GM21737 (cell line): Measurements from ENCODE around the gene TBX1.

Source experiments
- ATAC-seq: cut with Tn5 transposase; IDR thresholded peaks from one replicate; pipeline ENCODE4 v1.9.1; 2021; ENCODE audit warnings: mild to moderate bottlenecking, moderate library complexity; ENCODE audit not compliant: unreplicated experiment

TBX1 gene

DNA sequence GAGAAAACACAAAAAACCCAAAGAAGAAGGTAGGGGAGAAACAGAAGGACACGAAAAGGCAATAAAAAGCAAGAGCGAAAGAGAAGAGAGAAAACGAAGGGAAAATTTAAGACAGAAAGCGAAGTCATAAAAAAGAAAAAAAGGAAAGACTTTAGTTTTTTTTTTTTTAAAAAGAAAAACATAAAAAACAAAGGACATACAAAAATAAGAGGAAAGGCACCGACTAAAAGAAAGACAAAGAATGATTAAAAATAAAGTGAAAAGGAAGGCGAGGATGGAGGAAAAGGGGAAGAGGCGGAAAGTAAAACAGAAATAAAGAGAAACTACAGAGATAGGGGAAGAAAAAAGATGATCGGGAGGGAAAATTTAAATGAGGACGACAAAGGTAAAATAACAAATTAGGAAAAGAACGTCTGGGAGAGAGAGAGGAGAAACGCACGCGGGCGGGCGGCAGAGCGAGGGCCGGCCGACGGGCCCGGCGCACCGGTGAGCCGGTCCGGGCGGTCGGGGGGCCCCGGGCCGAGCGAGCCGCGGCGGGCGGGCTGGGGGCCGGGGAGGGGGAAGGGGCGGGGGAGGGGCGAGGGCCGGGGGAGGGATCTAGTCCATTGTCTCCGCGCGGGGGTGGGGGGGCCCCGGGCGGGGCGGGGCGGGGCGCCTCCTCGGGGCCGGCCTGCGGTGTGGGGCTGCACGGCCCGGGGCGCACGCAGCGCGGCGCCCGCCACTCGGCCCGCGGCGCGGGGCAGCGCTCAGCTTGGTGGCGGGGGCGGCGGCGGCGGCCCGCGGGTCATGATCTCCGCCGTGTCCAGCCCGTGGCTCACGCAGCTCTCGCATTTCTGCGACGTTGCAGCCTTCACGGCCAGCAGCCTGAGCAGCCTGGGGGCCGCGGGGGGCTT, at the start of gene TBX1:
Gene TBX1 (plus strand): TSS at position 721 of the 893 bp plus-strand sequence. CDS start 66 bp downstream, at position 787.
- ATAC-seq, result no peak

GRCh38 chr22:19713245-19713644, 47.3 kb upstream of the TBX1 start:
- no peak for ATAC-seq

DNA sequence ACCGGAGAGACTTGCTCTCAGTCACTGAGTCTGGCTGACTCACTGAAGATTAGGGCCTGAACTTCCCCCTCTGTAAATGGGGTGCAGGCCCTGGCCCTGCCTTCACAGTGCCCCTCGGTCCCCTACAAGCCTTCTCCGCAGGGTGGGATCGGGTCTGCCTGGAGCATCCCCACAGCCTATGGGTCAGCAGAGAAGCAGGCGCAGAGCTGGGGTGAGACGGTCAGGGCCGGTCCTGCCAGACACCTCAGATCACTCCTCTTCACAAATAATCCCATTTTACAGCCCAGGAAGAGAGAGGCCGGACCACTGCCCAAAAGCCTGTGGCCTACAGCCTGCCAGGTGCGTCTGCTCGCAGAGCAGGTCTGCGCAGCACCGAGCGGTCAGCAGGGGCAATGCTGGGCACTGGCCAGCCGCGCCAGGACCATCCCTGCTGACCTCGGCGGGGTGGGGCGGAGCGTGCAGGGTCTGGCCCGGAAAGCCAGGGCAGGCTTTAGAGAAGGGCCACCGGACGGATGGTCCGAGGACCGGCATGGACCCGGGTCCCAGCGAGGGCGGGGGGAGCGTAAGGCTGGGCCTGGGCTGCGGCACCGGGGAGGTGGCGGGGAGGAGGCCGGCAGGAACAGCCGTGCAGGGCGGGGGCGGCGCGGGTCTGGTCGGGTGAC, 46.8 kb upstream of the TBX1 start:
- ATAC-seq, result no peak

DNA sequence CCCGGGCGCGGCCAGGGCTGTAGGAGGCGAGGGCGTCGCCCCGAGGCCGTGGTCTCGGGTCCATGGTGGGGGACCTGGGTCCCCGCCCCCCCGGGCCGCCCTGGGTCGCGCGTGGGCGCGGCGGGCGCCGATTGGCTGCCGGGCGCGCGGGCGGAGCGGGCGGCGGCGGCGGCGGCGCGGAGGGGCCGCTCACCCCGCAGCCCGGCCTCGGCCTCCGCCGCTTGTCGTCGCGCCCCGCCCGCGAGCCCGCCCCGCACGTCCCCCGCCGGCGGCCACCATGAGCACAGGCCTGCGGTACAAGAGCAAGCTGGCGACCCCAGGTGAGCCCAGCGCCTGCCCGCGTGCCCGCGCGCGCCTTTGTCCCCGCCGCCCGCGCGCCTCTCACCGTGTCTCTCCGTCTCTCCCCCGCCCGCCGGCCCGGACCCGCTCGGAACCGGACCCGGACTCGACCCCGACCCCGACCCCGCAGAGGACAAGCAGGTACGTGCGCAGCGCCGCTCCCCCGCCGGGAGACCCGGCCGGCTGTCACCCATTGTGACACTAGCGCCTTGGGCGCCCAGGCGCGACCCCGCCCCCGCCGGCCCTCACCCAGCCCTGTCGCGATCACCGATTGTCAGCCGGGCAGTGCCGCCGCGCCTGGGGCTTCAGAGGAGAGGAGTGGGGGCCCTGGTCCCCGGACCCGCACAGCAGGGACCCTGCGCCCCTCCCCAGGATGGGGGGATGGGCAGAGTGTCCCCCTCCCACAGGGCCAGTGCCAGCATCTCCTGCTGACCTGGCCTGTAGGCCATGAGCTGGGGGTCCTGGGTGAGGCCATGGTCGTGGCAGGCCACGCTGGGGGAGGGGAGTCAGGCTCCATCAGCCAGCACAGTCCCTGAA, 46.0 kb upstream of the TBX1 start, which contains the start of gene SEPTIN5:
Gene SEPTIN5 (plus strand): TSS at position 192 of the 876 bp plus-strand sequence. CDS start 86 bp downstream, at position 278.
- ATAC-seq, result no peak

- no peak for ATAC-seq
Measured at GRCh38 chr22:19715188-19715930, 45.2 kb upstream of the TBX1 start.

DNA sequence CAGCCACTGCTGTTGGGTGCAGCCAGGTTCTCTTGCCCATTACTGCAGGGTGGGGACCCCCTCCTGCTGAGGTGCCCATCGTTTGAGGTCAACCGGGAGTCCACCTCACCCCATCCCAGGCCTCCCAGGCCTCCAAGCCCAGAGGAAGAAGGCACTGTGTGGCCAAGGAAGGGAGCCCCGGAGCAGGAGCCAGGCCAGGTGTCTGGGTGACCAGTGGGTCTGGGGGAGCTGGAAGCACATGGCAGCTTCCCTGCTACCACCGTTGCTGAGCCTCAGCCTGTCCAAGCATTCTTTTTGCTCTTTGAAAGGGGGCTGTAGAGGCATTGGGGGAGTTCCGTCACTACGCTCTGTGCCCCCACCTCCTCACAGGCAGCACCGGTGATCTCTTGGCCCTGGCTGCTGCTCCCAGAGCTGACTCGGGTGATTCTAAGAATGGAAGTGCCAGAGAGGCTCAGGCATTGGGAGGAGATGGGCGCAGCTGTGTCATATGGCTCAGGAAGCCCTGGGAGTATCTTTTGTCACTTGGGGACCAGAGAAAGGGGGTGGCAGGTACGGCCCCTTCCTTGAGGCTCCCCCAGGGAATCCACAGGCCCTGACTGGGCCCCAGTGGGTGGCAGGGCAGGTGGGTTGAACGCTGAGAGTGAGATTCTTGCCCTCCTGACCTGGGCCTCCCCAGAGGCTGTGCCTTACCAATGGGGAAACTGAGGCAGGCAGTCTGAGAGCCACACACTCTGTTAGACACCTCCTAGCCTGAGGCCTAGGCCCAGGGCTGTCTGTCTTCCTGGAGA, 44.3 kb upstream of the TBX1 start:
- no peak for ATAC-seq

GRCh38 chr22:19716829-19717105, 43.8 kb upstream of the TBX1 start:
- ATAC-seq, result no peak

DNA sequence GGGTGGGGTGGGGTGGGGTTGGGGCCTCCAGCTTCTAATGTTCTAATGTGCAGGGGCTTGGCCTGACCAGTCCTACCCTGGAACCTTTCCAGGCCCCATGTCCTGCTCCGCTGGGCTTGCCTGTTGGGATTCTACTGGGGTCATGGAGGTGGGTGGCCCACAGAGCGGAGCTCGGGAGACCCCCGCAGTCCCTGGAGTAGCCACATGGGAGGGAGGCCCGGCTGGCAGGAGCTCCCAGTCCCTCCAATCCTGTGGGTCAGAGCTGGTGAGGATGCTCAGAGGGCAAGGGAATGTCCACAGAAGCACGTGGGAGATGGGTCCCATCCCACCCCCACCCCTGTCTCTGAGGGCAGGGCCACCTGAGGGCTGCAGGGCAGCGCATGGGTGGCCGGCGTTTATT, 43.4 kb upstream of the TBX1 start:
- ATAC-seq, result no peak

DNA sequence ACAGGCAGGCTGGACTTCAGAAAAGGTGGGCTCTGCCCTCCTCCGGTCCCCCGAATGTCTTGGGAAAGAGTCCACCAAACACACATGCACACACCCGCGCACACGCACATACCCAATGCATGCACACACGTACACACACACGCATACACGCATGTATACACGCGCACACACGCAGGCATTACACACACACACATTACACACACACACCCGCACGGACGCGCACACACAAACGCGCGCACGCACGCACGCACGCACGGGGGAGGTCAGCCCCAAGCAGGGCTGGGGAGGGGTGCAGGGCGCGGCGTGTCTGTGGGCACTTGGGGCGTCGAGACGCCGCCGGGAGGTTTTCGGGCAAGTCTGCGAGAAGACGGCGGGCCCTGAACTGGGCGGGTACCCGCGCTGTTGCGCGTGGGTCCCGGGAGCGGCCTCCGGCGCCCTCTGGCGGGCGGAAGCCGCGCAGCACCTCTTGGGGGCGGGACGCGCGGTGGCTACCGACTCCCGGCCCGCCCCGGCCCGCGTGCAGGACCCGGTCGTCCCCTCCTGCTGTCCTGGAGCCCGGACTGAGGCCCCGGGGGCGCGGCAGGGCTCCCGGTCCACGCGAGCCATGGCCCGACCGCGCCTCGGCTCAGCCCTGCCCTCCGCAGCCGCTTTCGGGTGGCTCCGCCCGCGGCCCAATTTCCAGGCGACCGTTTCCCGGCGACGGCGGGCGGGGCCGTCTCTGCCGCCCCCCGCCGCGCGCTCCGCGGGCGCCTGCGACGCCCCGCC, 42.7 kb upstream of the TBX1 start:
- peak; percentile 46 for ATAC-seq

GRCh38 chr22:19718456-19719049, 42.0 kb upstream of the TBX1 start:
- ATAC-seq, result no peak

- ATAC-seq, result no peak
Measured at GRCh38 chr22:19719050-19719482, 41.5 kb upstream of the TBX1 start.

GRCh38 chr22:19719488-19720021, 41.0 kb upstream of the TBX1 start:
- ATAC-seq, result no peak

GRCh38 chr22:19720150-19720827, 40.3 kb upstream of the TBX1 start:
- no peak for ATAC-seq

- no peak for ATAC-seq
Measured at GRCh38 chr22:19720999-19721329, 39.6 kb upstream of the TBX1 start.

DNA sequence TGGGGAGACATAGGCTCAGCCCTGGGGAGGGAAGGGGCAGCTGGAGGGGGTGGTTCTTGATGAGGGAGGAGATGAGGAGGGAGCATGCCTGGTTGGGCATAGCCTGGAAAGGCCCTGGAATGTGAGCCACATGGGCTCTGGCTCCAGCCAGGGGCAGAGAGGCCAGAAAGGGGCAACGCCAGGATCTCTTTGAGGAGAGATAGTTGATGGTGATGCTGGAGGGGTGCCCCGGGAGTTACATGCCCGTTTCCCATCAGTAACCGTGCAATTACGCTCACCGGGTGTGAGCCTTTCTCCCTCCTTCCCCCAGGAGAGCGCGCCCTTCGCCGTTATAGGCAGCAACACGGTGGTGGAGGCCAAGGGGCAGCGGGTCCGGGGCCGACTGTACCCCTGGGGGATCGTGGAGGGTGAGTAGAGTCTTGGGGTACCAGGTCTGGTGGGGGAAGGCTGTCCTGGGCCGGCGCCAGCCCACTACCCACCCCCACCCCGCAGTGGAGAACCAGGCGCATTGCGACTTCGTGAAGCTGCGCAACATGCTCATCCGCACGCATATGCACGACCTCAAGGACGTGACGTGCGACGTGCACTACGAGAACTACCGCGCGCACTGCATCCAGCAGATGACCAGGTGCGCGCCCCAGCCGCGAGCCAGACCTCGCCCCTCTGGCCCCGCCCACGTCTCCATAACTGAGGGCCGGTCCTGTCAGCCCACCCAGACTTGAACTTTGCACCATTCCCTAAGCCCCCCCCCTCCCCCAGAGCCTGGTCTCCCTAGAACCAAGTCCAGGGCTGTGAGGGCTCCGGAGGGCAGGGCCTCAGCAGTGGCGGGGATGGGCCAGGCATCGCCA, 39.0 kb upstream of the TBX1 start:
- no peak for ATAC-seq

DNA sequence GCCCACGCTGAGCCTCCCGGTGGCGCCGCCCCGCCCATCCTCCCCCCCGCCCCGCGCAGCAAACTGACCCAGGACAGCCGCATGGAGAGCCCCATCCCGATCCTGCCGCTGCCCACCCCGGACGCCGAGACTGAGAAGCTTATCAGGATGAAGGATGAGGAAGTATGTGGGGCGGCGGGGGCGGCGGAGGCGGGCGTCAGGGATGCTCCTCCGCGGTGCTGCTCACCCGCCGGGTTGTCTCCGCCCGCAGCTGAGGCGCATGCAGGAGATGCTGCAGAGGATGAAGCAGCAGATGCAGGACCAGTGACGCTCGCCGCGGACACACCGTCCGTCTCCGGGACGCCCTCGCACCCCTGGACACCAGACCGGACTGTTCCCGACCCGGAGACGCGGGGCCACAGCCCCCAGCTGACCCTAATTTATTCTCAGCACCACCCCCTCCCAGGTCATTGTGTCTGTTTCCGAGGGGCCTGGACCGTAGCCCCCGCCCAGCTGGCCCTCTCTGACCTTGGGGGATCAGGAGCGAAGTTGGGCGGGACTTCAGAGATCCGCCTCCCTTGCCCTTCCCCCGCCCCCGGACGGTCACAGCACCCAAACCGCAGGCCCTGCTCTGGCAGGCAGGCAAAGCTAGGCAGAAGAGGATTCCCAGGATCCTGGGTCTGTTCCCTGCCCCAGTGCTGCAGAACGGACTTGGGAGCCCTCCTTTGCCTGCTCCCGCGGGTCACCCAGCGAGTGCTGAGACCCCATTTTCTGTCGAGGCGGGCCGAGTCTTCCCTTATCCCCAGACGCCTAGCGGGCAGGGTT, 38.2 kb upstream of the TBX1 start:
- no peak for ATAC-seq

DNA sequence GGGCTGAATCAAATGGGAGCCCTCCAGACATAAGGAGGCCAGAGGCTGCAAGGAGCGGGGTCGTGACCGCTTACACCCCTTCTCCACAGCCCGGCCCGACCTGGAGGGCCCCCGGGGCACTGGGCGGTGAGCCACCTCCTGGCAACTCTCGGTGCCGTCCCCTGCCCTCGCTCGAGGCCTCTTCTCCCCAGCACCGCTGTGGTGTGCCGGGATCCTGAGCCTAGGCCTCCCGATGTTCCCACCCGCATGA, 37.7 kb upstream of the TBX1 start:
- ATAC-seq, result no peak
